Activated T-helper 17 cell treated with anti-CD3 and anti-CD28 coated beads, Interleukin-2, amount 50 U/mL, for 72 hours (primary cell): ENCODE data around the gene TSHZ2. TPM values are rescaled to one million over a fixed set of nuclear protein-coding genes. Genes with fewer than 3 reads are reported as not detected.

ENCODE experiments used
- ATAC-seq: fragments of 150-1000 bp; cut with Tn5 transposase; replicated peaks from 2 replicates; pipeline ENCODE4 v1.10.0; 2021; ENCODE audit warnings: mild to moderate bottlenecking, moderate library complexity
- H3K27ac Mint-ChIP-seq: one replicate; pipeline ENCODE4 v1.8.0; 2022; ENCODE audit warnings: mixed read lengths
- H3K27me3 Mint-ChIP-seq: one replicate; pipeline ENCODE4 v1.8.0; 2022; ENCODE audit warnings: mixed read lengths
- H3K36me3 Mint-ChIP-seq: one replicate; pipeline ENCODE4 v1.8.0; 2022; ENCODE audit warnings: low read depth, mild to moderate bottlenecking, mixed read lengths
- H3K4me1 Mint-ChIP-seq: one replicate; pipeline ENCODE4 v1.8.0; 2022; ENCODE audit warnings: mixed read lengths
- H3K4me3 Mint-ChIP-seq: one replicate; pipeline ENCODE4 v1.8.0; 2022; ENCODE audit warnings: mild to moderate bottlenecking, mixed read lengths
- H3K9me3 Mint-ChIP-seq: one replicate; pipeline ENCODE4 v1.8.0; 2022; ENCODE audit warnings: mixed read lengths
- total RNA-seq, 2 donors: library from RNA; stranded (reverse); gene quantifications; one replicate each; pipeline ENCODE4 v1.2.3, GENCODE V29; 2022

TSHZ2 gene
- total RNA-seq, 2 donors from 2014 or later, result 29.8 to 58.2 TPM

GRCh38 chr20:53205046-53205445 lies 232.9 kb downstream of the TSHZ2 start:
- Mint-ChIP-seq H3K4me3 (no peak overlapping the region), H3K27me3 (no peaks in the 10 kb centered on the region), H3K36me3 (no peaks in the 10 kb centered on the region), H3K4me1 (peaks cover 16% of the 10 kb centered on the region), H3K9me3 (no peaks in the 10 kb centered on the region), H3K27ac (no peak overlapping the region)
- ATAC-seq, result no peak

GRCh38 chr20:53208110-53208832 lies 236.1 kb downstream of the TSHZ2 start:
- no peaks in the 10 kb centered on the region for H3K9me3 Mint-ChIP-seq
- peak overlapping the region; percentile 71 for H3K4me3 Mint-ChIP-seq
- peak; percentile 88 for ATAC-seq

GRCh38 chr20:53210041-53210440 lies 237.9 kb downstream of the TSHZ2 start:
- no peak for ATAC-seq
- Mint-ChIP-seq H3K36me3 (peaks cover 7% of the 10 kb centered on the region), H3K27me3 (no peaks in the 10 kb centered on the region), H3K4me3 (no peak overlapping the region), H3K9me3 (no peaks in the 10 kb centered on the region), H3K27ac (no peak overlapping the region), H3K4me1 (peaks cover 23% of the 10 kb centered on the region)

More at GRCh38 chr20:53208110-53208832, 236.1 kb downstream of the TSHZ2 start:
- peak overlapping the region; percentile 73 for H3K27ac Mint-ChIP-seq
- H3K27me3 Mint-ChIP-seq, result no peaks in the 10 kb centered on the region
- H3K36me3 Mint-ChIP-seq, result peaks cover 3% of the 10 kb centered on the region
- H3K4me1 Mint-ChIP-seq, result peaks cover 12% of the 10 kb centered on the region

- peaks cover 7% of the 10 kb centered on the region for H3K36me3 Mint-ChIP-seq
- H3K9me3 Mint-ChIP-seq, result peaks cover 4% of the 10 kb centered on the region
- ATAC-seq, result no peak
- H3K27ac Mint-ChIP-seq, result no peak overlapping the region
- H3K27me3 Mint-ChIP-seq, result no peaks in the 10 kb centered on the region
- peaks cover 28% of the 10 kb centered on the region for H3K4me1 Mint-ChIP-seq
- no peak overlapping the region for H3K4me3 Mint-ChIP-seq
Observed at GRCh38 chr20:53210931-53211330, 238.8 kb downstream of the TSHZ2 start.

GRCh38 chr20:53212018-53212417 lies 239.9 kb downstream of the TSHZ2 start:
- Mint-ChIP-seq H3K27ac (no peak overlapping the region), H3K4me1 (peaks cover 35% of the 10 kb centered on the region), H3K27me3 (no peaks in the 10 kb centered on the region), H3K9me3 (peaks cover 4% of the 10 kb centered on the region), H3K36me3 (peaks cover 7% of the 10 kb centered on the region), H3K4me3 (no peak overlapping the region)
- no peak for ATAC-seq

GRCh38 chr20:53214392-53214791 lies 242.2 kb downstream of the TSHZ2 start:
- ATAC-seq, result no peak
- Mint-ChIP-seq H3K9me3 (peaks cover 4% of the 10 kb centered on the region), H3K36me3 (peaks cover 7% of the 10 kb centered on the region), H3K4me3 (no peak overlapping the region), H3K27me3 (no peaks in the 10 kb centered on the region), H3K27ac (no peak overlapping the region), H3K4me1 (peaks cover 31% of the 10 kb centered on the region)

- peaks cover 28% of the 10 kb centered on the region for H3K4me1 Mint-ChIP-seq
- no peaks in the 10 kb centered on the region for H3K27me3 Mint-ChIP-seq
- ATAC-seq, result peak; percentile 75
- peaks cover 7% of the 10 kb centered on the region for H3K36me3 Mint-ChIP-seq
- peak overlapping the region; percentile 67 for H3K4me3 Mint-ChIP-seq
- H3K9me3 Mint-ChIP-seq, result peaks cover 4% of the 10 kb centered on the region
- H3K27ac Mint-ChIP-seq, result peak overlapping the region; percentile 84
Observed at GRCh38 chr20:53215166-53215565, 243.0 kb downstream of the TSHZ2 start.

GRCh38 chr20:53216478-53216855 lies 244.3 kb downstream of the TSHZ2 start:
- Mint-ChIP-seq H3K9me3 (peaks cover 4% of the 10 kb centered on the region), H3K27ac (peak overlapping the region; percentile 76)
- peak; percentile 39 for ATAC-seq

GRCh38 chr20:53216856-53217576 lies 244.9 kb downstream of the TSHZ2 start:
- H3K4me1 Mint-ChIP-seq, result peaks cover 40% of the 10 kb centered on the region
- ATAC-seq, result peak; percentile 56
- peaks cover 4% of the 10 kb centered on the region for H3K9me3 Mint-ChIP-seq
- H3K36me3 Mint-ChIP-seq, result peaks cover 7% of the 10 kb centered on the region
- H3K4me3 Mint-ChIP-seq, result peak overlapping the region; percentile 69
- no peaks in the 10 kb centered on the region for H3K27me3 Mint-ChIP-seq
- peak overlapping the region; percentile 76 for H3K27ac Mint-ChIP-seq

More at GRCh38 chr20:53216478-53216855, 244.3 kb downstream of the TSHZ2 start:
- H3K36me3 Mint-ChIP-seq, result peaks cover 7% of the 10 kb centered on the region
- peak overlapping the region; percentile 69 for H3K4me3 Mint-ChIP-seq
- H3K27me3 Mint-ChIP-seq, result no peaks in the 10 kb centered on the region
- peaks cover 40% of the 10 kb centered on the region for H3K4me1 Mint-ChIP-seq

GRCh38 chr20:53220482-53221307 lies 248.5 kb downstream of the TSHZ2 start:
- Mint-ChIP-seq H3K36me3 (no peaks in the 10 kb centered on the region), H3K27me3 (no peaks in the 10 kb centered on the region), H3K4me3 (peak overlapping the region; percentile 28), H3K27ac (peak overlapping the region; percentile 37), H3K4me1 (peaks cover 34% of the 10 kb centered on the region), H3K9me3 (no peaks in the 10 kb centered on the region)
- peak; percentile 64 for ATAC-seq

GRCh38 chr20:53221731-53222130 lies 249.6 kb downstream of the TSHZ2 start:
- H3K27ac Mint-ChIP-seq, result no peak overlapping the region
- ATAC-seq, result no peak
- no peaks in the 10 kb centered on the region for H3K36me3 Mint-ChIP-seq
- no peak overlapping the region for H3K4me3 Mint-ChIP-seq
- no peaks in the 10 kb centered on the region for H3K9me3 Mint-ChIP-seq
- no peaks in the 10 kb centered on the region for H3K27me3 Mint-ChIP-seq
- H3K4me1 Mint-ChIP-seq, result peaks cover 30% of the 10 kb centered on the region

GRCh38 chr20:53222416-53222815 lies 250.3 kb downstream of the TSHZ2 start:
- Mint-ChIP-seq H3K27me3 (no peaks in the 10 kb centered on the region), H3K36me3 (no peaks in the 10 kb centered on the region), H3K4me1 (peaks cover 24% of the 10 kb centered on the region), H3K27ac (no peak overlapping the region), H3K4me3 (no peak overlapping the region), H3K9me3 (no peaks in the 10 kb centered on the region)
- no peak for ATAC-seq

- H3K4me3 Mint-ChIP-seq, result no peak overlapping the region
- no peak overlapping the region for H3K27ac Mint-ChIP-seq
- H3K36me3 Mint-ChIP-seq, result no peaks in the 10 kb centered on the region
- H3K9me3 Mint-ChIP-seq, result no peaks in the 10 kb centered on the region
- no peaks in the 10 kb centered on the region for H3K27me3 Mint-ChIP-seq
- H3K4me1 Mint-ChIP-seq, result peaks cover 24% of the 10 kb centered on the region
- no peak for ATAC-seq
Observed at GRCh38 chr20:53222932-53223331, 250.8 kb downstream of the TSHZ2 start.

- H3K9me3 Mint-ChIP-seq, result no peaks in the 10 kb centered on the region
- H3K27me3 Mint-ChIP-seq, result no peaks in the 10 kb centered on the region
- H3K4me3 Mint-ChIP-seq, result no peak overlapping the region
- H3K4me1 Mint-ChIP-seq, result peaks cover 24% of the 10 kb centered on the region
- peak overlapping the region; percentile 67 for H3K27ac Mint-ChIP-seq
- no peak for ATAC-seq
- H3K36me3 Mint-ChIP-seq, result no peaks in the 10 kb centered on the region
Observed at GRCh38 chr20:53223626-53224172, 251.5 kb downstream of the TSHZ2 start.
